Measurements from ENCODE around the gene MAP3K5.

MAP3K5 gene

DNA sequence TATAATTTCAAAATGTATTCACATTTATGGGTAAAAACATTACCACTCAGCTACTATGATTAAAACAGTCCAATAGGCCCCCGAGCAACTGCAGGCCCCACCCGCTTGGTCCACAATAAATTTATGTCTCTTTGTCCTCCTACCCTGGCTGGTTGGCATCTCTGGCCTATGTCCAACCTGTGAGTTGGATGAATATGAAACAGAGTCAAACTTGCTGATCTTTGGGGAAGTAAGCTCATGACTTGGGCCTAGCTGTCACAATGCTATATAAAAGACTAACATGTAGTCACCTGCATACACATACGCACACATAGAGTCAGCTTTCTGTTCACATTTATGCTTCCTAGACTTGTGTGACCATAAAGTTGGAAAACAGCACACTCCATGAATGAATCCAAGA is 262.6 kb downstream of the MAP3K5 start:
- DNase-seq, result no peak

DNA sequence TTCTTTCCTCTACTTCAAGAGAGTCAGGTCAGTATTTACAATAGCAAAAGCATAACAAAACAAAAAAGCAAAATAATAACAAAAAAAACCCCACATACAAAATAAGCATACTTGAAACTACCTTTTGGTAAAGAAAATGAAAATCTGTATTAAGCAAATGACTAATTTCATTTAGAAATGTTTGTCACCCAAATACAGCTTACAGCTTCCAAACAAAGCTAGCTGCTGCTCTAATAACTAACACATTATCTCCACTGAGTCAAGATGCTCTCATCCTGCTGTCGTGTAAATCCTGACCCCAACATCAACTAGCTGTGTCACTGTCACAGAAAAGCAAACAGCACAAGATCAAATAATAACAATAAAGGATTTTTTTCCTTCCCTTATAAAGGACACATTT is 263.8 kb downstream of the MAP3K5 start:
- no peak for DNase-seq

DNA sequence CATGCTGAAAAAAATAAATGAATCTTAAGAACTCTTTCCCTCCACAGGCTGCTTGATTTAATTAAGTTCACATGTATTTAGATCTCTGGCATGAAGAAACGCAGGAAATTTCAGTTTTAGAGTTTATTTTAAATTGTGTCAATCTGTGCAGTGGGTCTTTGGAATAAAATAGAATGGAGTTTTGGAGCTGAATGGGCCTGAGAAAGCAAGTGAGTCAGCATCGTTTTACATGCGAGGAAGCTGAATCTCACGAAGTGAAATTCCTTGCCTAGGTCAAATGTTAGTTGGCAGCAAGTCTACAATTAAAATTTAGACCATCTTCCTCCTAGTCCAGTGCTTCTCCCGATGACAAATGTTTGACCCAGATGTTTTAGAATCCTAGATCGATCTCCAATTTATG is 264.4 kb downstream of the MAP3K5 start:
- no peak for DNase-seq

DNA sequence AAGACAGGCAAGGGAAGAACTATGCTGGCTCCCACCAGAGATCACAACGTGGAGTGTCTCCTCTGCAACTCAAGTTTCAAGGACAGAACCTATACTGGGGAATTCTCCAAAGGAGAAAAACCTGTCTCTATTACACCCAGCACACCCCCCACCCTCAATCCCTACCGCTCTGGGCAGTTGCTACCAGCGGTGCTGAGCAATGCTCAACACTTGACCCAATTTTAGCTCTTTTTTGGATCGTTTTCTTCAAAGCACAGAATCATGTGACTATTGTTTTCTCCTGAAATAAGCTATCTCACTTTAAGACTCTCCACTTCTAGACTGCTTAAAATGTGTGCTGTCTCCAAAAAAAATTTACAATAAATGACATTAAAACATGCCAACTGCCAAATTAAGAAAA is 265.3 kb downstream of the MAP3K5 start:
- no peak for DNase-seq

DNA sequence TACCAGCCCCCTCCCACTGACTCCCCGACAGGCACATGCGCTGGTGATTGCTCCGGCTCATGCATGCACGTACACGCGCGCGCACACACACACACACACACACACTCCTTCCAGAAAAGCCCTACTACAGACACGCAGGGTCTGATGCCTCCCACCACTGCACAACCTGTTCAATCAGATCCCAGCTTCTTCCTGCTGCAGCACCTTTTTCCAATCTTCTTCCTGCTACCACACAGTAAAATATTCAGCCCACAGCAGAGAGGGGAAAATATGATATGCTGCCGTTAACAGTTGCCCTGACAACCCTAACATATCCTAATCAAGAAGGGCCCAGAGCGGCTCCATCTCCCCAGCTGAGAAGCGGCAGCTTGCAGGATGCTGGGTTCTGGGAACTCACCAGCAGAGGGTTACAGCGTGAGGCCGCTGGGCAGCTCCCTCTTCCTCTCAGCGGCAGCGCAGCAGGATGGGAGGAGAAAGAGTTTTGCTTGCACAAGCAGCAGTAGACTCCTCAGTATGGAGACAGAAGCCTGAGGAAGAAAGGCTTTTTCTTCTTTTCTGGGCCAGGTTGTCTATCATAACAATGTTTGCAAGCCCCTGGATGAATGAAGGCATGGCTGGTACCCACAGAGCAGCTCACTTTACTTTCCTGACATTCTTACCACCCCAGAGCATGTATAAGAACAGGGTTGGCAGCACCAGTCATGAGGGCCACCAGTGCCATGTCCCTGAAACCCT is 265.9 kb downstream of the MAP3K5 start:
- DNase-seq, result peak; percentile 94

DNA sequence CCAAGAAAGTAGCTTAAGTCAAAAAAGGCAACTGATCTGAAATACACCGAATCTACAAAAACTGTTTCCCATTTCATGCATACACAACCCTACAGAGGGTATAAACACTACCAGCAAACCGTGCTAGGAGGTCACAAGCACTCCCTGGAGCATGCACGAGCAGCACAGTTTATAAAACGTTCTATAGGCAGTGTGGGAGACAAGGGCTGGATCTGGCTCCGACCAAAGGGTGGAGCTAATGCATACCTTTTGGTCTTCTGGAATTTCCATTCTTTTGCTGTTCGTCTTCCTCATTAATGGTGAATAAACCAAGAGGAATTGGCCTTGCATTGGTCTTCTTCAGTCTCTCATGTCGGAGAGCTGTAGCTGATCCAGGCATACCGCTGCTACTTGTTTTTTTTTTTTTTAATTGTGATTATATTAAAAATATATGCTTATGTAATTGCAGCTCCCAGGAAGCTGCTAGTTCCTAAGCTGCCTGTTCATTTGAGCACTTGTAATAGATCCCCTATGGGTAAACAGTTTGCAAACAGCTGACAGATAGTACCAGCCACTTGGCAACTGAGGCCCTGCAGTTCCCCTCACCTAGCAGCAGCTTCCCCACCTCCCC is 266.6 kb downstream of the MAP3K5 start:
- peak; percentile 74 for DNase-seq

DNA sequence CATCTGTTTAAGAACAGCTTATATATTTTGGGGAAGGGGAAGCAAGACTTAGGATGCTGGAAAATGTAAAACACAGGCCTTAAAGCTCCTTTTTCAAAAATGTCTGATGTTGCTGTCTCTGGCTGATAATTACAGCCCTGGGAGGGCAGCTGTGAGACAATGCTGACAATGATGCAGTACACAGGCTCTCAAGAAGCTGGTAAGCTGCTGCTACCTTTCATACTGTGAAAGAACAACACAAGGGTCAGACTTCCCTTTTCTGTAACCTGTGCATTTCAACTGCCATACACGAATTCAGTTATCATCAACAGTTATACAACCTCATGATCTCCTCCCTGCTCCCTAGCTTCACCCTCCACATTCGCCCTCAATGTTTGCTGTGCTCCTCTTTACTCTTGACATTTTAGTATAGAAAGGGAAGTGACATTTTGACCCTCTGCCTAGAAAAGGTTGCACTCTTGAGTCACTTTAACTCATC is 267.3 kb downstream of the MAP3K5 start:
- peak; percentile 79 for DNase-seq

DNA sequence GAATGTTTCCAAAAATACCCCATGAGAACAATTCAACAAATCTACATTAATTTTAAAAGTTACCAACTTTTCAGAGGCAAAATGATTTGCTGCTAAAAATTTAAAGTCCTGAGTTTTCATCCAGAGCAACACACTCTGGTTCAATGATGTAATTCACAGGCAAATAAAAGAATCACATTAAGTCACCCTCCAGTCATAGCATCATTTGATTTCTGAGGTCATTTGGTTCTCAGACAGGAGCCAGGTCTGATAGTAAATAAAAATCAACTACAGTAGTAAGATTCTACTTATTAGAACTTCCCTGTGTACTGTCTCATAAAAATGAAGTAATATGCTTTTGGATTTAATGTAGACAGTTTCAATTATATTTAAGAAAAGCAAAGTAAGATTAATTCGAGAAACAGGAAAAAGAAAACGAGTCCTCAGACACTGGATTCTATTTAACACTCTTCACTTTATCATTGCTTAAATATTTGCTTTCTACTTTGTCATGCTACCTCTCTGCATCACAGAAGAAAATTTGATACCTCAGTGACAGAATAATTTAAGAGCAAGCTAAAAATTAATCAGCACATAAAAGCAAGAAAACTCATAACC is 267.8 kb downstream of the MAP3K5 start:
- no peak for DNase-seq

DNA sequence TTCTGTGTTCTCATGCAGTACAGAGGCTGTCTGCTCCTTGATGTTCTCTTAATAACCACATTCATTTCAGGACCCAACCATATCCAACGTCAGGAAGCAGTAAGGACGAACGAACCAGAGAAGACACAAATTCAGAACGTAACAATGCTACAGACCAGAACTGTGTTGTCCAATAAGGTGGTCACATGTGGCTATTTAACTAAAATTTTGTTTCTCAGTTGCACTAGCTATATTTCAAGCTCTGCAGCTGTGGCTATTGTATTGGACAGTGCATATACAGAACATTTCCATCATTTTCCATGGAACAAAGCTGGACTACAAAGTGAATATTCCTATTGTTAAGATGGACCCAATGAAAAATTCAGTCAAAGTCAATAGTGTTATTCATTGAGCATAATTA is 269.1 kb downstream of the MAP3K5 start:
- no peak for DNase-seq

DNA sequence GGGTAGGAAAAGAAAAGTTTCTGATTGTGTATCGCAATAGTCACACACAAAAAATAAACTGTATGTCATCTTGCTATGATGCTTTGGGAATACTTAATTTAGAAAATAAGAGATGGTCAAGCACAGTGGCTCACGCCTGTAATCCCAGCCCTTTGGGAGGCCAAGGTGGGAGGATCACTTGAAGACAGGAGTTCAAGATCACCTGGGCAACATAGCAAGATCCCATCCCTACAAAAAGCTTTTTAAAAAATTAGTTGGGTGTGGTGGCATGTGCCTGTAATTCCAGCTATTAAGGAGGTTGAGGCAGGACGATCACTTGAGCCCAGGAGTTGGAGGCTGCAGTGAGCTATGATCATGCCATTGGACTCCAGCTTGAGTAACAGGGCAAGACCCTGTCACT is 269.6 kb downstream of the MAP3K5 start:
- DNase-seq, result no peak

DNA sequence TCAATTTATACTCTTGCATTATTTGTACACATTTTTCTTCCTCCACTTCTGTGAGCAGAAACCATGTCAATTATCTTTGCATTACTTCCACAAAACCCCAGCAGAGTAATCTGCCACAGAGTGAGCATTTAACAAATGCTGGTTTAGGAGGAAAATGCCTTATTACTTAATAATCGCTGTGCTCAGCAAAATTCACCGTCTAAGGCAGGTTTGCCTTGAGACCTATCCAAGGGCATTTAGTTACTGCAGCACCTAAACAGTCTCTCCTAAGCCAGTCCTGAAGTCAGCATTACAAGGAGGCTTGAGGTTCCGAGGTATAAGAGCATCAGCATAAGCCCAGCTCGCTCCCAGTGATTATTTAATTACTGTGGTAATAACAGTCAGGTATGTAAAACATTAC is 270.4 kb downstream of the MAP3K5 start:
- DNase-seq, result no peak

DNA sequence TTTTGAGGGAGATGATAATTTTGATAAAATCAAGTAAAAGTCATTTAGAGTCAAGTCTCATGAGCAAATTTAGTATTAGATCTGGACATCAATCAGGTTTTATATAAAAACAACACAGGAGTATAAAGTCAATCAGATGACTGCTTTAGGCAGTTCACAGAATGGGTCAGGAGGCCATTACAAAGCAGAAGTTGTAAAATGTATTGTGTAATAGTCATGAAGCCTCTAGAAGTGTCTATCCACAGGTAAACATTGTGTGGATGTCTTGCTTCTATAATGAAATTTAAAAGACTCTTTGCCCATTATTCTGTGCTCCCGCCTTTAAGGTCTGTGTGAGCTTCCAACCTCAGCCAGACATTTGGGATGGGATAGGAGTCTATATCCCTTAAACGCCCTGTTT is 270.9 kb downstream of the MAP3K5 start:
- DNase-seq, result peak; percentile 52

DNA sequence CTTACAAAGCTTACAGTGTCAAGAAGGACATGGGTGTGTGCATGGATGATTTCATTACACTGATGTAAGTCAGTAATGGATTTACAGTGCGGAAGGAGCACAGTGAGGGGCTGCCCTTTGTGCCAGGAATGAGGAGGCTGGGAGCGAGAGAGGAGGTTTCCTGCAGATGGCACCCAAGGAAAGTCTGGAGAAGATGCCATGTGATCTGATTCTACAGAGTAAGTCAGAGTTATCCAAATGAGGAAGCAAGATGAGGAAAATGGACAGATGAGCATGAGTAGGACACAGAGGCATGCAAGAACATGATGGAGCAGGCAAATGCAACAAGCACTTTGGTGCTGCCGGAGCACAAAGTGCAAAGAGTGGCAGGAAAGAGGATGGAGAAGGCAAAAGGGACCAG is 271.8 kb downstream of the MAP3K5 start:
- DNase-seq, result no peak

DNA sequence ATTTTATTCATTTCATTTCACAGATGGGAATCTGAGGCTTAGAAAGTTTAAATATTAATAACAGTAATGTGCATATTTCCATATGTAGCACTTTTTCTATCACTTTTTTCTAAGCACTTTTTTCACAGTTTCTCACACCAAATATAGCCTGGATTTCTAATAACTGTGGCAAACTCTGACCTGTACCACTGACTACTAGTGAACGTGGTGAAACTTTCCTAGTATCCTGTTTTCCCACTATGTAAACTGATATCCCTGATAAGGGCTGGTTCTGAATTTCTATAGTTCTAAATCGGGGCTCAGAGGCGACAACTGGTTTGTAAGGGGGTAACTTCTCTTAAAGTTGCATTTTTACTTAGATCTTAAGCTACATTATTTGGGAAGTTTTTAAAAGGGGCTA is 274.7 kb downstream of the MAP3K5 start:
- no peak for DNase-seq

DNA sequence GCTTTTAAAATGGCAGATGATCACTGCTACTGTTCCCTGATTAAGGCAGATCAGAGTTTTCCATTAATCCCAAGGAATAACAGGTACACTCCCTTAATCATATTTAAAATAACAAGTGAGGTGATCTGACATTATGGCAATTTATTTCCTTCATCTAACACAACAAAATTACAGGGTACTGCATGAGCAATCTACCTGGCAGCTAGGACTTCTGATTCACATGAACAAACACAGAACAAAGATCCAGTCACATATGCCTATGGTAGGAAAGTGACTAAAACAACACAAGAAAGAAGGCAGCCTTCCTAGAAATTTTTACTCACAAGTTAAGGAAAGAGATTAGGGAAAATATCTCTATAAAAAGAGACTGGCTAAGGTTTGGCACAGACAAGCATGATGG is 275.3 kb downstream of the MAP3K5 start:
- DNase-seq, result no peak

DNA sequence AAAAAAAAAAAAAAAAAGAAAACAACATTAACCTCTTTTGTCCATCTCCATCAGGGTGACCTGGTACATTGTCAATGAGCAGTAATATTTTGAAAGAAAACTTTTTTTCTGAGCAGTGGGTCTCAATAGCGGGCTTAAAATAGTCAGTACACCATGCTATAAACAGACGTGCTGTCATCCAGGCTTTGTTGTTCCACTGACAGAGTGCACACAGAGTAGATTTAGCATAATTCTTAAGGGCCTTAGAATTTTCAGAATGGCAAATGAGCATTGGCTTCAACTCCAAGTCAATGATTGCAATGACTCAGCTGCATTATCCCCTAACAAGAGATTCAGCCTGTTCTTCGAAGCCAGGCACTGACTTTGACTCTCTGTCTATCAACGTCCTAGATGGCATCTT is 277.7 kb downstream of the MAP3K5 start:
- DNase-seq, result no peak

DNA sequence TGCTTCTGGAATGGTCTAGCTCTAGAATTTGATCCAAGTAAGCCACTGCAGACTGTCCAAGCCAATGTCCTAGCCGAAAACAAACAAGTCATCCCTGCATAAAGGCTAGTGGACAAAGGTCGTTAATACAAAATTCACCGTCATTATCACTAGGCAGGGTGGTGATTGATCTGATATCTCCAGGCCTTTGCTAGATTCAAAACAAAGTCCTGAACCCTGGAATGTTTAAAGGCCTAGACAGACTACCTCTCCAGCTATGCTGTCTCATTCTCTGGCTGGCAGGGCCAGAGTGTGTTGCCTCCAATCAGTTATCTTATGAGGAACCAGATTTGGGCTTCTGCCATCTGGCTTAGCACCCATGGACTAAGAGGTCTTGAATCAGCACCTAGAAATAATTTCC is 280.4 kb downstream of the MAP3K5 start:
- DNase-seq, result peak; percentile 56

DNA sequence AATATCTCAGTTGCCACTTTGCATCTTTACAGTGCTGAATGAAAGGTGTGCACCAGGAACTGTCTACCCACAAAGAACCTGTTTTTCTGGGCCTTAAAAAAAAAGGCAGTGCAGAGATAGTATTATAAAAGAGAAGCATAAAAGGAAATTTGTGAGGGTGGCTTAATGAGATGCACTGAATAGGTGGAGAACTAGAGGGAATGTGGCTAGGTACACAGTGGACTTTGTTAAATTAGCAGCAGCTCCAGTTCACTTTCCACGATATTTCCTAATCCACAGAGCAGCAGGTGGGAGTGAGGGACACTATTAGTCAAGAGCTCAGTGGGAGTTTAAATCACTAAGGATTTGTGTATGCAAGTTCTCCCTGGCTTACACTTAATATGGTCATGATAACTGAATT is 280.9 kb downstream of the MAP3K5 start:
- no peak for DNase-seq

DNA sequence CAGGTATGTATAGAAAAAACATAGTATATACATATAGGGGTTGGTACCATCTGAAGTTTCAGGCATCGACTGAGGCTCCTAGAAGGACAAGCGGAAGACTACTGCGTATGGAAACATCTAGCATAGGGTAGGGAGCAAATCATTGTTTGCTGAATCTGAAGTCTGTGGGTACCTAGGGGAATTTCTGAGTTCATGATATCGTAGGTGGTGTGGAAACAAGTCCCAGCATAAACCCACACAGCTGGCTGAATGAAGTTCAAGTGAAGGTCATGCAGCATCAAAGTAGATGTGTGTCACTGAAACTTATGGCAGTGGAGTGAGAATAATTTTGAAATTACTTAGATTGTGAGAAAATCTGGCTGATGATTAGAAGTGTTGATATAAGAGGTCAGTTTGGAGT is 281.5 kb downstream of the MAP3K5 start:
- DNase-seq, result no peak

DNA sequence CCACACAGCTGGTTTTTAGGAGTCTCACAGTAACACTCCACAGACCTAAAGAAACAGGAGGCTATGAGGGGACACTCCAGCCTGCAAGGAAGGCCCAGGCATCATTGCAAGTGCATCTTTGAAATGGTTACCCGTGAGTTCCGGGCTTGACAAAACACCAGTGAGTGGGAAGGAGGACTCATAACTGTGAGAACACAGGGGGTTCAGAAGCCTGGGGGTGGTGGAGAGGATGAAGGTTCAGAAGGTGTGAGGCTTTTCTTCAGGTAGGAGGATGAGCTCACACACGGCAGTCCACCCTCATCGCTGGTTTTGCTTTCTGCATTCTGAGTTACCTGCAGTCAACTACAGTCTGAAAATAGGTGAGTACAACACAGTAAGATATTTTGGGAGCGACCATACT is 282.0 kb downstream of the MAP3K5 start:
- no peak for DNase-seq

DNA sequence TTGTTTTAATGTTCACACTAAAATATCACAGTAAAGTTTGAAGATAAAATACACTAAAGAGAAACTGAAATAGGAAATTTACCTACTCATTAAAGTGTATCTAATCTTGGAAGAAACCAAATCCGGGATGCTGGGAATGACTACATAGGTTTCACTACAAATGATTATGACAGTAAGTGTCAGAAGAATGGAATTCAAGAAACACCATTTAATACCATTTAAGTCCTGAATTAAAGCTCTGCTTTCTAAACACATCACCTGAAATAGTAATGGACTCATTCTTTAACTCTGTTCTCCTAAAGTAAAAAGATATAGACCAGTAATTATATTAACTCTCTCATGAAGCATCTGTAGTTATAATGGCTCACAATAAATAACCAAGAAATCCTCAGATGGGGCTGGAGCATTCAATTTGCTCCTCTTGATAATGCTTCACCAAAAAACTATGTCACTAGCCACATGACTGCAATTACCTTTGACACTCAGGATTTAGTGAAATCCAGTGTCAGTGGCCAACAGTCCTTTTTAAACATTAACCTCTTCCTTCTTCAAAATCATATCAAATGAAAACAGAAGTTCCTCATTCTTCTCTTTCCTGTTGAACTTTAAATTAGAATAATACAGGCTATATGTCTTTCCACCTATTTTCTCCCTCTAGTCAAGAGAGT is 283.4 kb downstream of the MAP3K5 start:
- DNase-seq, result peak; percentile 69
